Measurements from ENCODE around the gene ZC3H13.

GRCh38 chr13:46025157-46025556, 27.4 kb downstream of the ZC3H13 start:
- TF ChIP-seq CTCF (conservative IDR thresholded peaks at IDR 0.05) (no peak), ZFX (IDR thresholded peaks at IDR 0.05) (no peak)

Data from C4-2B (cell line).